ENCODE data around the gene ZNF83.
"Not testable (repeated sequence)": the region's sequence is repeated elsewhere in the genome, so short reads cannot be mapped to it uniquely, and the experiment has no call there.

Gene ZNF83

DNA sequence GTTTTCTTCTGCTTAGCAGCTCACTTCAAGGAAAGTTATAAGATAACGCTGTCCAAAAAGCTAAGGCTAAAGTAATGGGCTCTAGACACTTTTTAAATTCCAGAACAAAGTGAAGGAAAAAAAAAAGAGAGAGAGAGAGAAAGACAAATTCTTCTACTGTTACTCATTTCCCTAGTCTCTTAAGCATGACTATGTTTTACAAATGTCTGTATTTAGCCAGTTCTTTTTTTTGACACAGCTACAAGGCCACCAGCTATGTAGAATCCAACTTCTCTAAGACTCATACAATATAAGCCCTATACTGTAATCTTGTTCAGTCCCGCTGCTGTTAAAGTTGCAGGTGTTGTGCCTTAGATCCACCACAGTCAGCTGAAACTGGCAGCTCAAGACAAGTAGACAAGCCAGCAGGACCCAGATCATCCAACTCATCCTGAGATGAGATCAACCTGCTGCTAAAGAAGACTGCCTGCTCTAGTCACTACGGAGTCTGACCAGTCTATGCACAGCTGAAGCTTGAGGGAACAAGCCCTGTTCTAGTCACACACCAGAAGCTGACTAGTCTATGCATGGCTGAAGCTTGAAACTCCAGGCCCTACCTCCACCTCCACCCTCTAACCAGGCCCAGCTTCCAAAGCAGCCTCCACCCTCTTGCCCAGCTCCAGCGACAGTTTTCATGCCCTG is 10.3 kb upstream of the ZNF83 start:
- Histone ChIP-seq H3K9me3 (ENCODE audit: control insufficient read depth in 1 of 2, low read length in 2 of 2) (peaks cover 15 to 18% of the 10 kb centered on the region in 2 donors), H3K27me3 (ENCODE audit: control insufficient read depth in 1 of 2, insufficient read depth in 2 of 2, low read length in 2 of 2) (no peaks in the 10 kb centered on the region)

GRCh38 chr19:52646571-52647217 is 8.5 kb upstream of the ZNF83 start:
- H3K4me1 ChIP-seq (ENCODE audit: control insufficient read depth in 1 of 2, insufficient read depth in 2 of 2, low read length in 2 of 2): no peaks in the 10 kb centered on the region

More for the DNA sequence above, 10.3 kb upstream of the ZNF83 start:
- Histone ChIP-seq H3K36me3 (ENCODE audit: control insufficient read depth in 1 of 2, insufficient read depth in 2 of 2, low read length in 2 of 2) (peaks cover 0 to 6% of the 10 kb centered on the region in 2 donors), H3K4me3 (ENCODE audit: low read depth in 1 of 2, low read length in 2 of 2) (no peak overlapping the region), H3K4me1 (ENCODE audit: control insufficient read depth in 1 of 2, insufficient read depth in 2 of 2, low read length in 2 of 2) (no peaks in the 10 kb centered on the region), H3K27ac (ENCODE audit: low read depth, low read length) (no peak overlapping the region), H3K9ac (ENCODE audit: low read depth in 1 of 2, low read length in 2 of 2) (no peak overlapping the region)

DNA sequence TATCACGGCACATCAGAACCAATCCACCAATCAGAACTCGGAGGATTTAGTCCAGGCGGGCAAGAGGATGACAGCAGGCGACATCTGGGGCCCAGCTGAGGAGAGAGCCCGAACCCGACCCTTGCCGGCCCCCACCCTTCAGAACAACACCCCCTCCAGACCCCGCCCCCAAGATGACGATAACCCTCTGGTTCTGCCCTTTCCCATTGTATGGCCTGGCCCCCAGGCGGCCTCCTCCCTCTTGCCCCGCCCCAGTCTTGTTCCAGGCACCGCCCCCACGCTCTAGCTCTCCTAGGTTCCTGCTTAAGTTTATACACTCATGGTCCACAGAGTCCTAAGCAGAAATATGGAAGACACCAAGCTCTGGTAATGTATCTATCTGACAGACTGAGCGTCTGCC is 2.8 kb upstream of the ZNF83 start:
- Histone ChIP-seq H3K27ac (ENCODE audit: low read depth, low read length) (no peak overlapping the region), H3K4me3 (ENCODE audit: low read depth in 1 of 2, low read length in 2 of 2) (no peak overlapping the region)

More at GRCh38 chr19:52646571-52647217, 8.5 kb upstream of the ZNF83 start:
- Histone ChIP-seq H3K27ac (ENCODE audit: low read depth, low read length) (no peak overlapping the region), H3K4me3 (ENCODE audit: low read depth in 1 of 2, low read length in 2 of 2) (no peak overlapping the region), H3K36me3 (ENCODE audit: control insufficient read depth in 1 of 2, insufficient read depth in 2 of 2, low read length in 2 of 2) (no peaks in the 10 kb centered on the region), H3K9me3 (ENCODE audit: control insufficient read depth in 1 of 2, low read length in 2 of 2) (peaks cover 10 to 18% of the 10 kb centered on the region in 2 donors), H3K9ac (ENCODE audit: low read depth in 1 of 2, low read length in 2 of 2) (no peak overlapping the region), H3K27me3 (ENCODE audit: control insufficient read depth in 1 of 2, insufficient read depth in 2 of 2, low read length in 2 of 2) (no peaks in the 10 kb centered on the region)

GRCh38 chr19:52639996-52640395 is 1.8 kb upstream of the ZNF83 start:
- H3K9ac ChIP-seq (ENCODE audit: low read depth in 1 of 2, low read length in 2 of 2): no peak overlapping the region
- H3K4me1 ChIP-seq (ENCODE audit: control insufficient read depth in 1 of 2, insufficient read depth in 2 of 2, low read length in 2 of 2): peaks cover 6 to 8% of the 10 kb centered on the region in 2 donors
- no peaks in the 10 kb centered on the region for H3K36me3 ChIP-seq (ENCODE audit: control insufficient read depth in 1 of 2, insufficient read depth in 2 of 2, low read length in 2 of 2)
- no peaks in the 10 kb centered on the region for H3K27me3 ChIP-seq (ENCODE audit: control insufficient read depth in 1 of 2, insufficient read depth in 2 of 2, low read length in 2 of 2)
- H3K4me3 ChIP-seq (ENCODE audit: low read depth in 1 of 2, low read length in 2 of 2): no peak overlapping the region
- no peak overlapping the region for H3K27ac ChIP-seq (ENCODE audit: low read depth, low read length)
- peaks cover 0 to 3% of the 10 kb centered on the region in 2 donors for H3K9me3 ChIP-seq (ENCODE audit: control insufficient read depth in 1 of 2, low read length in 2 of 2)

More for the DNA sequence above, 2.8 kb upstream of the ZNF83 start:
- Histone ChIP-seq H3K9ac (ENCODE audit: low read depth in 1 of 2, low read length in 2 of 2) (no peak overlapping the region), H3K9me3 (ENCODE audit: control insufficient read depth in 1 of 2, low read length in 2 of 2) (peaks cover 3% of the 10 kb centered on the region in 2 donors), H3K4me1 (ENCODE audit: control insufficient read depth in 1 of 2, insufficient read depth in 2 of 2, low read length in 2 of 2) (peaks cover 6 to 8% of the 10 kb centered on the region in 2 donors), H3K36me3 (ENCODE audit: control insufficient read depth in 1 of 2, insufficient read depth in 2 of 2, low read length in 2 of 2) (no peaks in the 10 kb centered on the region), H3K27me3 (ENCODE audit: control insufficient read depth in 1 of 2, insufficient read depth in 2 of 2, low read length in 2 of 2) (no peaks in the 10 kb centered on the region)

GRCh38 chr19:52638601-52639000 is 446 bp upstream of the ZNF83 start:
- H3K4me3 ChIP-seq (ENCODE audit: low read depth in 1 of 2, low read length in 2 of 2): peak overlapping the region; percentile 62 to 84
- H3K27me3 ChIP-seq (ENCODE audit: control insufficient read depth in 1 of 2, insufficient read depth in 2 of 2, low read length in 2 of 2): no peaks in the 10 kb centered on the region
- no peak overlapping the region for H3K27ac ChIP-seq (ENCODE audit: low read depth, low read length)
- H3K9ac ChIP-seq (ENCODE audit: low read depth in 1 of 2, low read length in 2 of 2): no peak overlapping the region
- peaks cover 6 to 8% of the 10 kb centered on the region in 2 donors for H3K4me1 ChIP-seq (ENCODE audit: control insufficient read depth in 1 of 2, insufficient read depth in 2 of 2, low read length in 2 of 2)
- H3K36me3 ChIP-seq (ENCODE audit: control insufficient read depth in 1 of 2, insufficient read depth in 2 of 2, low read length in 2 of 2): peaks cover 0 to 3% of the 10 kb centered on the region in 2 donors
- no peaks in the 10 kb centered on the region for H3K9me3 ChIP-seq (ENCODE audit: control insufficient read depth in 1 of 2, low read length in 2 of 2)

DNA sequence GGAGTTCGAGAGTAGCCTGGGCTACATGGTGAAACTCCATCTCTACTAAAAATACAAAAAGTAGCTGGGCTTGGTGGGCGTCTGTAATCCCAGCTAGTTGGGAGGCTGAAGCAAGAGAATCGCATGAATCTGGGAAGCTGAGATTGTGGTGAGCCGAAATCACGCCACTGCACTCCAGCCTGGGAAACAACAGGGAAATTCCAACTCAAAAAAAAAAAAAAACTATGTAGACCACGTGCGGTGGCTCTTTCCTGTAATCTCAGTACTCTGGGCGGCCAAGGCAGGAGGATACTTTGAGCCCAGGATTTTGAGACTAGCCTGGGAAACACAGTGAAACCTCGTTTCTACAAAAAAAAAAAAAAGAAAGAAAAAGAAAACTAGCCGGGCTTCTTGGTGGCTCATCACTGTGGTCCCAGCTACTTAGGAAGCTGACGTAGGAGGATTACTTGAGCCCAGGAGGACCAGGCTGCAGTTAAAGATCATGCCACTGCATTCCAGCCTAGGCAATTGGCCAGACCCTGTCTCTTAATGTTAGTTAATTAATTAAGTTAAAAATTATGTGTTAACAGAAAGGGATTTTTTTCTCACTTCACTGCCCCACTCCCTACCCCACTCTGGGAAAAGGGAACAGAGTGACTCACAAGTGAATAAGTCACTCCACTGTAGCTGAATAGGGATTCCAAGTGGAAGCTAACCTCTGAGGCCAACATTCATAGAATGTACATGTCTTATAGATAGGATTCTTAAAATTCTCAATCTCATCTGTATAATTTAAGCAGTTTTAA is 2.2 kb downstream of the ZNF83 start:
- no peak overlapping the region for H3K27ac ChIP-seq (ENCODE audit: low read depth, low read length)
- peaks cover 0 to 3% of the 10 kb centered on the region in 2 donors for H3K36me3 ChIP-seq (ENCODE audit: control insufficient read depth in 1 of 2, insufficient read depth in 2 of 2, low read length in 2 of 2)
- no peak overlapping the region for H3K4me3 ChIP-seq (ENCODE audit: low read depth in 1 of 2, low read length in 2 of 2)
- H3K9ac ChIP-seq (ENCODE audit: low read depth in 1 of 2, low read length in 2 of 2): no peak overlapping the region
- H3K4me1 ChIP-seq (ENCODE audit: control insufficient read depth in 1 of 2, insufficient read depth in 2 of 2, low read length in 2 of 2): peaks cover 6 to 8% of the 10 kb centered on the region in 2 donors
- no peaks in the 10 kb centered on the region for H3K27me3 ChIP-seq (ENCODE audit: control insufficient read depth in 1 of 2, insufficient read depth in 2 of 2, low read length in 2 of 2)
- no peaks in the 10 kb centered on the region for H3K9me3 ChIP-seq (ENCODE audit: control insufficient read depth in 1 of 2, low read length in 2 of 2)

- H3K27ac ChIP-seq (ENCODE audit: low read depth, low read length); H3K4me1 ChIP-seq (ENCODE audit: control insufficient read depth in 1 of 2, insufficient read depth in 2 of 2, low read length in 2 of 2); H3K27me3 ChIP-seq (ENCODE audit: control insufficient read depth in 1 of 2, insufficient read depth in 2 of 2, low read length in 2 of 2); H3K9me3 ChIP-seq (ENCODE audit: control insufficient read depth in 1 of 2, low read length in 2 of 2); H3K9ac ChIP-seq (ENCODE audit: low read depth in 1 of 2, low read length in 2 of 2); H3K4me3 ChIP-seq (ENCODE audit: low read depth in 1 of 2, low read length in 2 of 2): not testable (repeated sequence)
- H3K36me3 ChIP-seq (ENCODE audit: control insufficient read depth in 1 of 2, insufficient read depth in 2 of 2, low read length in 2 of 2): peaks cover 23 to 52% of the 10 kb centered on the region in 2 donors
Measured at GRCh38 chr19:52627441-52627840, 10.7 kb downstream of the ZNF83 start.

DNA sequence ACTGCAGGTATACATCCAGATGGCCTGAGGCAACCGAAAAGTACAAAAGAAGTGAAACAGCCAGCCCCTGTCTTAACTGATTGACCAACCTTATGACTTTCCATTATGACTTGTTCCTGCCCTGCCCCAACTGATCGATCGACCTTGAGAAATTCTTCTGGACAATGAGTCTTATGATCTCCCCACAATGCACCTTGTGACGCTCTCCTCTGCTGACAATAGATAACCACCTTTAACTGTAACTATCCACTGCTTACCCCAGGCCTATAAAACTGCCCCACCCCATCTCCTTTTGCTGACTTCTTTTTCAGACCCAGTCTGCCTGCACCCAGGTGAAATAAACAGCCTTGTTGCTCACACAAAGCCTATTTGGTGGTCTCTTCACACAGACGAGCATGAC is 11.2 kb downstream of the ZNF83 start:
- Histone ChIP-seq H3K9ac (ENCODE audit: low read depth in 1 of 2, low read length in 2 of 2) (no peak overlapping the region), H3K4me1 (ENCODE audit: control insufficient read depth in 1 of 2, insufficient read depth in 2 of 2, low read length in 2 of 2) (no peaks in the 10 kb centered on the region), H3K4me3 (ENCODE audit: low read depth in 1 of 2, low read length in 2 of 2) (no peak overlapping the region), H3K27me3 (ENCODE audit: control insufficient read depth in 1 of 2, insufficient read depth in 2 of 2, low read length in 2 of 2) (no peaks in the 10 kb centered on the region), H3K27ac (ENCODE audit: low read depth, low read length) (no peak overlapping the region), H3K9me3 (ENCODE audit: control insufficient read depth in 1 of 2, low read length in 2 of 2) (no peaks in the 10 kb centered on the region), H3K36me3 (ENCODE audit: control insufficient read depth in 1 of 2, insufficient read depth in 2 of 2, low read length in 2 of 2) (peaks cover 23 to 56% of the 10 kb centered on the region in 2 donors)

- peaks cover 23 to 86% of the 10 kb centered on the region in 2 donors for H3K36me3 ChIP-seq (ENCODE audit: control insufficient read depth in 1 of 2, insufficient read depth in 2 of 2, low read length in 2 of 2)
- H3K4me3 ChIP-seq (ENCODE audit: low read depth in 1 of 2, low read length in 2 of 2): no peak overlapping the region
- peaks cover 9% of the 10 kb centered on the region in 2 donors for H3K9me3 ChIP-seq (ENCODE audit: control insufficient read depth in 1 of 2, low read length in 2 of 2)
- no peaks in the 10 kb centered on the region for H3K4me1 ChIP-seq (ENCODE audit: control insufficient read depth in 1 of 2, insufficient read depth in 2 of 2, low read length in 2 of 2)
- no peak overlapping the region for H3K9ac ChIP-seq (ENCODE audit: low read depth in 1 of 2, low read length in 2 of 2)
- H3K27me3 ChIP-seq (ENCODE audit: control insufficient read depth in 1 of 2, insufficient read depth in 2 of 2, low read length in 2 of 2): no peaks in the 10 kb centered on the region
- H3K27ac ChIP-seq (ENCODE audit: low read depth, low read length): no peak overlapping the region
Measured at GRCh38 chr19:52622261-52622660, 15.9 kb downstream of the ZNF83 start.

DNA sequence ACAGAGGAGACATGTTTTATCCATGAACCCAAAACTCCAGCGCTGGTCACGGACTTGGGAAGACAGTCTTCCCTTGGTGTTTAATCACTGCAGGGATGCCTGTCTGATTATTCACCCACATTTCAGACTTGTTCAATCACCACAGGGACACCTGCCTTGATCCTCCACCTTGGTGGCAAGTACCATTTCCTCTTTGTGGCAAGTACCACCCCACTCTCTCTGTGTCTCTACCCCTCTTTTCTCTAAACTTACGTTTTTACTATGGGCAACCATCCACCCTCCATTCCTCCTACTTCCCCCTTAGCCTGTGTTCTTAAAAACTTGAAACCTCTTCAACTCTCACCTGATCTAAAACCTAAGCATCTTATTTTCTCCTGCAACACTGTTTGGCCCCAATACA is 16.8 kb downstream of the ZNF83 start:
- Histone ChIP-seq H3K9me3 (ENCODE audit: control insufficient read depth in 1 of 2, low read length in 2 of 2) (peaks cover 12 to 16% of the 10 kb centered on the region in 2 donors), H3K27ac (ENCODE audit: low read depth, low read length) (no peak overlapping the region), H3K27me3 (ENCODE audit: control insufficient read depth in 1 of 2, insufficient read depth in 2 of 2, low read length in 2 of 2) (no peaks in the 10 kb centered on the region), H3K4me1 (ENCODE audit: control insufficient read depth in 1 of 2, insufficient read depth in 2 of 2, low read length in 2 of 2) (no peaks in the 10 kb centered on the region), H3K36me3 (ENCODE audit: control insufficient read depth in 1 of 2, insufficient read depth in 2 of 2, low read length in 2 of 2) (peaks cover 28 to 84% of the 10 kb centered on the region in 2 donors), H3K9ac (ENCODE audit: low read depth in 1 of 2, low read length in 2 of 2) (no peak overlapping the region), H3K4me3 (ENCODE audit: low read depth in 1 of 2, low read length in 2 of 2) (no peak overlapping the region)
